ENCODE data around the gene ATP8A1.

- TF ChIP-seq CTCF (IDR thresholded peaks at IDR 0.05; ENCODE audit: low read depth, low read length, poor library complexity, severe bottlenecking) (no peak), EZH2phosphoT487 (IDR thresholded peaks at IDR 0.05; ENCODE audit: borderline replicate concordance, low read length) (no peak)
Measured at GRCh38 chr4:42497142-42497910, 159.6 kb downstream of the ATP8A1 start.
